ENCODE data around the gene KIRREL3. TPM values are rescaled to one million over a fixed set of nuclear protein-coding genes. Genes with fewer than 3 reads are reported as not detected.

KIRREL3 gene
- total RNA-seq, 1 donor from 2014 or later = 0.38 TPM

- Mint-ChIP-seq H3K27ac (ENCODE audit: unreplicated experiment) (no peak overlapping the region), H3K4me1 (ENCODE audit: unreplicated experiment) (no peaks in the 10 kb centered on the region), H3K4me3 (ENCODE audit: unreplicated experiment) (no peak overlapping the region), H3K27me3 (ENCODE audit: unreplicated experiment) (peaks cover 1% of the 10 kb centered on the region), H3K36me3 (ENCODE audit: low read depth, unreplicated experiment) (no peaks in the 10 kb centered on the region), H3K9me3 (ENCODE audit: unreplicated experiment) (no peaks in the 10 kb centered on the region)
- TF ChIP-seq, protein P1, sequence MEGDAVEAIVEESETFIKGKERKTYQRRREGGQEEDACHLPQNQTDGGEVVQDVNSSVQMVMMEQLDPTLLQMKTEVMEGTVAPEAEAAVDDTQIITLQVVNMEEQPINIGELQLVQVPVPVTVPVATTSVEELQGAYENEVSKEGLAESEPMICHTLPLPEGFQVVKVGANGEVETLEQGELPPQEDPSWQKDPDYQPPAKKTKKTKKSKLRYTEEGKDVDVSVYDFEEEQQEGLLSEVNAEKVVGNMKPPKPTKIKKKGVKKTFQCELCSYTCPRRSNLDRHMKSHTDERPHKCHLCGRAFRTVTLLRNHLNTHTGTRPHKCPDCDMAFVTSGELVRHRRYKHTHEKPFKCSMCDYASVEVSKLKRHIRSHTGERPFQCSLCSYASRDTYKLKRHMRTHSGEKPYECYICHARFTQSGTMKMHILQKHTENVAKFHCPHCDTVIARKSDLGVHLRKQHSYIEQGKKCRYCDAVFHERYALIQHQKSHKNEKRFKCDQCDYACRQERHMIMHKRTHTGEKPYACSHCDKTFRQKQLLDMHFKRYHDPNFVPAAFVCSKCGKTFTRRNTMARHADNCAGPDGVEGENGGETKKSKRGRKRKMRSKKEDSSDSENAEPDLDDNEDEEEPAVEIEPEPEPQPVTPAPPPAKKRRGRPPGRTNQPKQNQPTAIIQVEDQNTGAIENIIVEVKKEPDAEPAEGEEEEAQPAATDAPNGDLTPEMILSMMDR (IDR thresholded peaks at IDR 0.05; ENCODE audit: unreplicated experiment) = no peak
- DNase-seq (ENCODE audit: low spot score) = no peak
These were observed 58.4 kb downstream of the KIRREL3 start for GRCh38 chr11:126942146-126942545.

- no peak overlapping the region for H3K4me3 Mint-ChIP-seq (ENCODE audit: unreplicated experiment)
- no peak for DNase-seq (ENCODE audit: low spot score)
- peaks cover 1% of the 10 kb centered on the region for H3K27me3 Mint-ChIP-seq (ENCODE audit: unreplicated experiment)
- H3K27ac Mint-ChIP-seq (ENCODE audit: unreplicated experiment) = no peak overlapping the region
- TF ChIP-seq, protein P1 (IDR thresholded peaks at IDR 0.05; ENCODE audit: unreplicated experiment) = no peak
- H3K36me3 Mint-ChIP-seq (ENCODE audit: low read depth, unreplicated experiment) = no peaks in the 10 kb centered on the region
- no peaks in the 10 kb centered on the region for H3K4me1 Mint-ChIP-seq (ENCODE audit: unreplicated experiment)
- H3K9me3 Mint-ChIP-seq (ENCODE audit: unreplicated experiment) = no peaks in the 10 kb centered on the region
These were observed 61.0 kb downstream of the KIRREL3 start for GRCh38 chr11:126939552-126939951.

DNA sequence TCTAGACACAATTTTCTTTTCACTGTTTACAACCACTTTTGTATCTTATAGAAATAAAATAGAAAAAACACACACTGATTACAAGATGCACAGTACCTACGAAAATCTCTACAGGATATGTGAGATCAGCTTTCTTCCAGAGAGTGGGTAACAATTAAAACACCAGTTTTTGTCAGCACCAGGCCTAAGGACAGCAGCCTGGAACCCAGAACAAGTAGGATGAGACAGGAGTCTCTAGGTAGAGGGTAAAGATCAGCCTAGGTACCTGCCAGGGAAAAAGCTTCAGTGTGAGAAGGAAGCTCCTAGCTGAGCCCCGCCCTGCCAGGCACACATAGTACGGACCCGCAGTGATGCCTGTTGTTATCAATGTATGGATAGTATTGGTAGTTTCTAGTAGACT lies 61.9 kb downstream of the KIRREL3 start:
- Mint-ChIP-seq H3K36me3 (ENCODE audit: low read depth, unreplicated experiment) (no peaks in the 10 kb centered on the region), H3K4me1 (ENCODE audit: unreplicated experiment) (no peaks in the 10 kb centered on the region), H3K9me3 (ENCODE audit: unreplicated experiment) (no peaks in the 10 kb centered on the region), H3K4me3 (ENCODE audit: unreplicated experiment) (no peak overlapping the region), H3K27ac (ENCODE audit: unreplicated experiment) (no peak overlapping the region), H3K27me3 (ENCODE audit: unreplicated experiment) (peaks cover 1% of the 10 kb centered on the region)
- TF ChIP-seq, protein P1 (IDR thresholded peaks at IDR 0.05; ENCODE audit: unreplicated experiment) = no peak
- DNase-seq (ENCODE audit: low spot score) = no peak

DNA sequence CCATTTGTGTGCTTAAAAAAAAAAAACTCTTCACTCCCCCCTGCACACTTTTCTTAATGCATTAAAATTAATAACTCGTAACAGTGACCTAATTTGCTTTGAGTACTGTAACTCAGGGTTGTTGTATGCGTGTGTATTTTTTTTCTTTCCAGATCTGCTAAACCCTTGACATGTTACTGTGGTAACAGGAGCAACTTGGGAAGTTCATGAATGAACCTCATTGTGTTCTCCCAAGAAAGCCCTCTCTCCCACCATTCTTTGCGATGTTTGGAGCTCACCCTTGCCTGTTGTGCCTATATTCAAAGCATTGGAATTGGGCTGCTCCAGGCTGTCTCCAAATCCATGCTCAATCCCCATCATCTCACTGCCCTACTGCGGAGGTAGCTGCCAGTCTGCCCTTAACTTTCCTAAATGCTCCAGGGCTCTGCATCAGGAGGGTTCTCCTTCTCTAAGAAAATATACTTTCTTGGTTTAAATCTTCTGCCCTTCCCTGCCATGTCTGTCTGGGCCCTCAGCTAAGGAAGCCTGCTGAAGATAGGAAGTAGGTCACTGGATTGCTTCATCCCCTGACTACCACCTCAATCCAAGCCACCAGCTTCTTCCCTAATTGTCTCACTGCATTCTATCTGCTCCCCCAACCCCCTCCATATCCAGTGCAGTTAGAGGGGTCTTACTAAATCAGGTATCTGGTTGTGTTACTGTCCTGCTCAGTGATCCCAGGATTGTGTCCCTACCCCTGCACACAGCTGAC lies 70.3 kb downstream of the KIRREL3 start:
- Mint-ChIP-seq H3K4me1 (ENCODE audit: unreplicated experiment) (no peaks in the 10 kb centered on the region), H3K27me3 (ENCODE audit: unreplicated experiment) (peaks cover 2% of the 10 kb centered on the region), H3K9me3 (ENCODE audit: unreplicated experiment) (no peaks in the 10 kb centered on the region), H3K36me3 (ENCODE audit: low read depth, unreplicated experiment) (no peaks in the 10 kb centered on the region), H3K27ac (ENCODE audit: unreplicated experiment) (no peak overlapping the region), H3K4me3 (ENCODE audit: unreplicated experiment) (no peak overlapping the region)
- TF ChIP-seq, protein P1 (IDR thresholded peaks at IDR 0.05; ENCODE audit: unreplicated experiment) = no peak
- DNase-seq (ENCODE audit: low spot score) = no peak
